ENCODE data around the gene STK32B.

The STK32B gene

DNA sequence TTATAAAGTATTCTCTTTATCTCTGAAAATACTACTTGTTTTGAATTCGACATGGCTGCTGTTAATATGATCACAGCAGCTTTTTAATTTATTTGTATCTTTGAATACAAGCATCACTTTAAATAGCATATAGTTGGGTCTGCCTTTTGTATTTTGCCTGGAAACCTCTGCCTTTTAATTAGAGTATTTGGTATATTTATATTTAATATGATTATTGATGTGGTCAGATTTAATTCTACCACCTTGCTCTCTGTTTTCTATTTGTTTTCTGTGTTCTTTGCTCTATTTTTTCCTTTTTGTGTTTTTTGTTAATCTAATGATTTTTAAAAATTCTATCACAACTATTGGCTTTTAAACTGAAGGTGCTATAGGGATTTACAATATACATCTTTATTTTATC is 21.7 kb downstream of the STK32B start:
- no peak for DNase-seq

DNA sequence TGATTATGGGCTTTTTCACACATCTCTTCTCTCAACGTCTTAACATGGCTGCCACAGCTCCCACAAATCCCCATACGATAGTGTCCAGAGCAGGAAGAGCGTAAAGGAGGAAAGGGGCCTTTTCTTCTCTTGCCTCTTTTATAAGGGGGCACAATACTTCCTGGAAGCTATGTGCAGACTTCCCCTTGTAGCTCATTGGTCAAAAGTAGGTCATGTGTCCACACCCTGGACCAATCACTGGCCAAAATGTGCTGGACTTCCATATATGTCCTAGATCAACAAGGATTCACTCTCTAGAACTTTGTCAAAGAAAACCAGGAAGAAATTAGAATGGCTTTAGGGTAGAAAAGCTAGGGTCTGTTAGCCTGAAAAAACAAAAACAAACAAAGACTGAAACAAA is 26.7 kb downstream of the STK32B start:
- DNase-seq, result no peak

DNA sequence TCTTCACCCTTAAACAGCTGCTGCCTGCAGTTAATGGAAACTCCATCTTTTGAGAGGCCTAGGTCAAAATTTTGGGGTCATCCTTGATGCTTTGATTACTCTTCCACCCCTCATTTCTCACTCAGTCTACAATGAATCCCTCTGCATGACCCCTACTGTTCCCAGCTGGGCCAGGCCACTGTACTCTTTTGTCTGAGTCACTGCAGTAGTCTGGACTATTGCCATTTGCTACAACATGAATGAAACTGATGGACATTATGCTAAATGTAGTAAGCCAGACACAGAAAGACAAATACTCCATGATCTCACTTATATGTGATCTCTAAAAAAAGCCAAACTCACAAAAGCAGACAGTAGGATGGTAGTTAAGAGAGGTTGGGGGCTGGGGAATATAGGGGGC is 28.3 kb downstream of the STK32B start:
- DNase-seq, result no peak

DNA sequence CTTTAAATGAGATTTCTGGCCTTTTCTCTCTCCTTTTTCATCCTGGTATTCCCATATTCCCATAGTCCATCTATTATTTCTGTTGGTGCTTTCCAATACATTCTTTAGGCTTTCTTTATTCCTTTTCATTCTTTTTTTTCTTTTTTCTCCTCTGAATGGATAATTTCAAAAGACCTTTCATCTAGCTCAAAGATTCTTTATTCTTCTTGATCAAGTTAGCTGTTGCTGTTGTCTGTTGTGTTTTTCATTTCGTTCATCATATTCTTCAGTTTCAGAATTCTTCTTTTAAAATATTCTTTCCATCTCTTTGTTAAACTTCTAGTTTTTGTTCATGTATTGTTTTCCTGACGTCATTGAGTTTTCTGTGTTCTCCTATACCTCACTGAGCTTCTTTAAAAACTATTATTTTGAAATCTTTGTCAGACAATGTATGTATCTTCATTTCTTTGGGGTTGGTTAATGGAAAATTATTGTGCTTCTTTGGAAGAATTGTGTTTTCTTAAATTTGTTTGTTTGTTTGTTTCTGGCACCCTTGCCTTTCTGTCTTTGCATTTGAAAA is 30.2 kb downstream of the STK32B start:
- no peak for DNase-seq

GRCh38 chr4:5082376-5082775 is 31.1 kb downstream of the STK32B start:
- DNase-seq, result no peak

GRCh38 chr4:5084911-5085475 is 33.7 kb downstream of the STK32B start:
- DNase-seq, result no peak

GRCh38 chr4:5086535-5086934 is 35.3 kb downstream of the STK32B start:
- no peak for DNase-seq

GRCh38 chr4:5096261-5096660 is 45.0 kb downstream of the STK32B start:
- DNase-seq, result no peak

- no peak for DNase-seq
These were observed 46.9 kb downstream of the STK32B start for GRCh38 chr4:5098176-5098575.

GRCh38 chr4:5100336-5100735 is 49.1 kb downstream of the STK32B start:
- DNase-seq, result no peak

DNA sequence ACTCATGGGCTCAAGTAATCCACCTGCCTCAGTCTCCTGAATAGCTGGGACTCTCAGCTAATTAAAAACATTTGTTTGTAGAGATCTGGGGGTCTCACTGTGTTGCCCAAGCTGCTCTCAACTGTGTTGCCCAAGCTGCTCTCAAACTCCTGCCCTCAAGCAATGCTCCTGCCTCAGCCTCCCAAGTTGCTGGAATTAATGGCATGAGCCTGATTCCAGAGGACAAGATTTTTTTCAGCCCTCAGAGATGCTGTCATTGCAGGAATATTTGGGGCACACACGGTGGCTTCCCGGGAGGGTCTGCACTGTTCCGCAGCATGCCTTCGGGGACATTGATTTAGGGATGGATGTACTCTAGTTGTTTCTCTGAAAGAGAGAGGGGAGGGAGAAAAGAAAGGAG is 49.7 kb downstream of the STK32B start:
- DNase-seq, result no peak

GRCh38 chr4:5101571-5101970 is 50.3 kb downstream of the STK32B start:
- DNase-seq, result no peak

- no peak for DNase-seq
These were observed 59.6 kb downstream of the STK32B start for GRCh38 chr4:5110901-5111300.

DNA sequence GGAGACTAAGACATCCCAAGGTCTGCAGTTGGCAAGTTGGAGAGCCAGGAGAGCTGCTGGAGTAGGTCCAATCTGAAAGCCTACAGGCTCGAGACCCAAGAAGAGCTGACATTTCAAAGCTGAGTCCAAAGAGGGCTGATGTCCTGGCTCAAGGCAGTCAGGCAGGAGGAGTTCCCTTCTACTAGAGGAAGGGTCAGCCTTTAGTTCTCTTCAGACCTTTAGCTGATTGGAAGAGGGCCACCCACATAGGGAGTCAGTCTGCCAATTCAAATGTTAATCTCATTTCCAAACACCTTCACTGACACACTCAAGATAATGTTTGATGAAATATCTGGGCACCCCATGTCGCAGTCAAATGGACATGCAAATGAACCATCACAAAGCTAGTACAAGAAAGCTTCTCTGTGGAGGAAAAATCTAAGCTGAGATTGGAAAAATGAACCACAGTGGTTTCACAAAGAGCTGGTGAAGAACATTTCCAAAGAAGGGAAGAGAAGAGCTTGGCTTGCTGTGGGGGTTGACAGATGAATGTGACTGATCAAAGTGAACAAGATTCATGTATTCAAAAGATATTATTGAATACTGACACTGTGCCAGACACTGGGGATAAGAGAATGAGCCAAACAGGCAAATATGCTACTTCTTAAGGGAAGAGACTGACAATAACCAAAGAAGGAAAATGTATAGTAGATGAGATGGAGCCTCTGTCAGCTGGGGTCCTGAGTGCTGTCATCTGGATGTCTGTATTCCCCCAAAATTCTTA is 61.2 kb downstream of the STK32B start:
- no peak for DNase-seq

GRCh38 chr4:5114950-5115349 is 63.7 kb downstream of the STK32B start:
- no peak for DNase-seq

DNA sequence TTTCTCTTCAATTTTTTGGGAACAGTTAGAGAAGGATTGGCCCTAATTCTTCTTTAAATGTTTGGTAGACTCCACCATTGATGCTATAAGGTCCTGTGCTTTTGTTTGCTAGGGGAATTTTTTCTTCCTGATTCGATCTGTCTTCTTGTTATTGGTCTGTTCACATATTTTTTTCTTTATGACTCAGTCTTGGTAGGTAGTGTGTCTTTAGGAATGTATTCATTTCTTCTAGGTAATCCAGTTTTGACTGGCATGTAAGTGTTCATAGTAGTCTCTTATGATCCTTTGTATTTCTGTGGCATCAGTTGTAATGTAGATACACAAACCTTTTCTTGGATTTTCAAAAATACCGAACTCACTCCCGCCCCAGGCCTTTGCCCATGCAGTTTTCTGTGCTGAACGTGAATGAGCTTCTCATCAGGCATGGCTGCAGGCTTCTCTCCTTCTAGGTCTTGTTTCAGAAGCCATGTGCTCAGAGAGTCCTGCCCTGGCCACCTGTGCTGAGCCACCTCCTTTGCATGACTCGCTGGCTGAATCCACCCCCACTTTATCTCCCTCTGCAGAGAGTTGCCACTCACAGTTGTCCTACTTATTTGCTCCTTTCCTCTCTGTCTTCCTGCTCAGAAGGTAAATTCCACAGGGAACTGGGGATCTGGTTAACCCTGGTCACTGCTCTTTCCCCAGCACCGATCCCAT is 67.0 kb downstream of the STK32B start:
- DNase-seq, result no peak

DNA sequence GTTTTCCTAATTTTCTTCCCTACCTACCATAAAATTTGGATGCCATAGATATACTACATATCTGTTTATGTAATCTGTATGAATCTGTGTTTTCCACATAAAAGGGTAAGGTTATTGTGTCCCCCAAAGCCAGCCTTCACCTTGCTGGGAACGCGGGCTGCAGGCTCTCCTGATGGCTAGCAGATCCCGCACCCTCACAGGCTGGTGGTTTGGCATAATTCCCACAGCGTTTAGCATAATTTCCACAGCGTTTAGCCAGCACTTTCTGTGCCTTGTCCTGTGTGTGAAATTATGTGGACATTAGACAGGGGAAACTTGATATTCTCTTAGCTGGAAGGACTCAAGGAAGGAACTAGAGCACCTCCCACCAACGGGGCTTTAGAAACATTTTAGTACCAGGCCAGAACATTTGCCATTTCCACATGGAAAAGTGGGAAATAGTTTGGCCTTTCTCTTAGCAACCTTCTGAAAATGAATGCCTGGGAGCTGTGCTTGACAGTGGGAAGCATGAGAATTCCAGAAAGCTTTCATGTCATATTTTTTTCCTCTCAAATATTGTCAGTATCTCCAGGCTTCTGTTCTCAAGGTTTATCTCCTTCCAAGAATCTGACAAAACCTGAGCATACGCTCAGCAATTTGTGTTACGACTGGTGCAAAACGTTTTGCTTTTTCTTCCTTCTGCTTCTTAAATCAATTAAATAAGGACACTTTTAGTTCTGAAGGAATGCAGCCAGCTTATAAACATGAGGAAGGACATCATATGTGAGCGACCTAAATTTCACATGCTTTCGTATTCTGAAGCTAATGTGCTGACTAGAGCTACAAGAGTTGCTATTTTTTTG is 67.9 kb downstream of the STK32B start:
- DNase-seq, result no peak

- no peak for DNase-seq
These were observed 68.8 kb downstream of the STK32B start for GRCh38 chr4:5120067-5120466.

GRCh38 chr4:5120468-5120867 is 69.2 kb downstream of the STK32B start:
- DNase-seq, result no peak

DNA sequence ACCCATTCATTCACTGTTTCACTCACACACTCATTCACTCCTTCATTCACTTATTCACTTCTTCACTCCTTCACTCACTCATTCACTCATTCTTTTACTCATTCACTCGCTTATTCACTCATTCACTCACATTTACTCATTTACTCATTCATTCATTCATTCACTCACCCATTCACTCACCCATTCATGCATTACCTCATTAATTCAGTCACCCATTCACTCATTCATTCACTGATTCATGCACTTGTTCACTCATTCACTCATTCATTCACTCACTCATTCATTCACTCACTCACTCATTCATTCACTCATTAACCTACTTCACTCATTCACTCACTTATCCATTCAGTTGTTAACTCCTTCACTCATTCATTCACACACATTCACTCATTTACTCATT is 70.8 kb downstream of the STK32B start:
- no peak for DNase-seq

- DNase-seq, result no peak
These were observed 73.6 kb downstream of the STK32B start for GRCh38 chr4:5124876-5125275.

DNA sequence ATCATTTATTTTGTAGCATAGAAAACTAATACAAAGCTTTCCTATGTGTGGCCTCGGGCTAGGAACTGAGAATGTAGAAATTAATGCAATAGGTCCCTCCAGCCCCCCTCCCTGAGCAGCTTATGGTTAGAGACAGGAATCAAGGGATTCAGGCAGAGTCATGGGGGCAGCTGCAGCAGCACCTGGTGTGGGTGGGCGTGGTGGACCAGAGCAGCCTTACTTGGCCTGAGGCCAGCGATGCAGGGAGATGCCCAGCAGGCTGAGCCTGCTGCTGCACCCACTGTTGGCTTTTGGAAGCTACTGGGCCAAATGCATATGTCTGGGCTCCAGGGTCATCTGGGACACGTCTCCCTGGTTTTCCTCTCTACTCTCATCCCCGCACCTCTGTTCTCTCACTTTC is 74.0 kb downstream of the STK32B start:
- no peak for DNase-seq

- DNase-seq, result no peak
These were observed 75.0 kb downstream of the STK32B start for GRCh38 chr4:5126231-5126630.
